Breast epithelium (tissue), 3 donors: ENCODE data around the gene SMYD2.
"Not testable (repeated sequence)": the region's sequence is repeated elsewhere in the genome, so short reads cannot be mapped to it uniquely, and the experiment has no call there.

Source experiments
- POLR2A ChIP-seq: fragments of 450-650 bp; IDR thresholded peaks from one replicate; pipeline ENCODE4 v1.6.1; 2016; ENCODE audit warnings: antibody characterized with exemption, mild to moderate bottlenecking, moderate library complexity
- POLR2AphosphoS5 ChIP-seq, 3 donors: sonication (generic); formaldehyde crosslinking; IDR thresholded peaks; one replicate each; pipeline ENCODE4 v1.6.1; 2017; ENCODE audit warnings: antibody characterized with exemption in 3 of 3
- TF ChIP-seq, protein P1 (sequence below), 3 donors: fragments of 450-650 bp; IDR thresholded peaks; one replicate each; pipeline ENCODE4 v1.5.1; 2016 to 2017; ENCODE audit warnings: antibody characterized with exemption in 3 of 3, mild to moderate bottlenecking in 3 of 3, moderate library complexity in 3 of 3

DNA sequence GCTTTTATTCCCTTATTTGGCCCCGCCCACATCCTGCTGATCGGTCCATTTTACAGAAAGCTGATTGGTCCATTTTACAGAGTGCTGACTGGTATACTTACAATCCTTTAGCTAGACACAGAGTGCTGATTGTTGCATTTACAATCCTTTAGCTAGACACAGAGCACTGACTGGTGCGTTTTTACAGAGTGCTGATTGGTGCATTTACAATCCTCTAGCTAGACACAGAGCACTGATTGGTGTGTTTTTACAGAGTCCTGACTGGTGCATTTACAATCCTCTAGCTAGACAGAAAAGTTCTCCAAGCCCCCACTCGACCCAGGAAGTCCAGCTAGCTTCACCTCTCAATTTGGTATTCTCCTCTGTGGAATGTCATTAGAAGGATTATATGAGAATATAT, 5.3 kb upstream of the SMYD2 start:
- TF ChIP-seq, protein P1, sequence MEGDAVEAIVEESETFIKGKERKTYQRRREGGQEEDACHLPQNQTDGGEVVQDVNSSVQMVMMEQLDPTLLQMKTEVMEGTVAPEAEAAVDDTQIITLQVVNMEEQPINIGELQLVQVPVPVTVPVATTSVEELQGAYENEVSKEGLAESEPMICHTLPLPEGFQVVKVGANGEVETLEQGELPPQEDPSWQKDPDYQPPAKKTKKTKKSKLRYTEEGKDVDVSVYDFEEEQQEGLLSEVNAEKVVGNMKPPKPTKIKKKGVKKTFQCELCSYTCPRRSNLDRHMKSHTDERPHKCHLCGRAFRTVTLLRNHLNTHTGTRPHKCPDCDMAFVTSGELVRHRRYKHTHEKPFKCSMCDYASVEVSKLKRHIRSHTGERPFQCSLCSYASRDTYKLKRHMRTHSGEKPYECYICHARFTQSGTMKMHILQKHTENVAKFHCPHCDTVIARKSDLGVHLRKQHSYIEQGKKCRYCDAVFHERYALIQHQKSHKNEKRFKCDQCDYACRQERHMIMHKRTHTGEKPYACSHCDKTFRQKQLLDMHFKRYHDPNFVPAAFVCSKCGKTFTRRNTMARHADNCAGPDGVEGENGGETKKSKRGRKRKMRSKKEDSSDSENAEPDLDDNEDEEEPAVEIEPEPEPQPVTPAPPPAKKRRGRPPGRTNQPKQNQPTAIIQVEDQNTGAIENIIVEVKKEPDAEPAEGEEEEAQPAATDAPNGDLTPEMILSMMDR (IDR thresholded peaks at IDR 0.05) = not testable (repeated sequence)
- not testable (repeated sequence) for TF ChIP-seq POLR2AphosphoS5 (IDR thresholded peaks at IDR 0.05); POLR2A
